Glomerular endothelial cell (primary cell): ENCODE results near the gene ETNPPL. TPM values are rescaled to one million over a fixed set of nuclear protein-coding genes. Genes with fewer than 3 reads are reported as not detected.

Experiments
- DNase-seq: peaks from one replicate; pipeline ENCODE4 v3.0.0-alpha.2; 2011; ENCODE audit warnings: low read depth, low spot score; ENCODE audit errors: extremely low read depth
- total RNA-seq: library from RNA; depleted of rRNA; stranded (reverse); fragments of >200 nt; gene quantifications from 2 replicates; pipeline ENCODE4 v1.2.3, GENCODE V29; 2015

ETNPPL gene
- total RNA-seq, 1 donor from 2014 or later: not detected

- DNase-seq: no peak
Observed at GRCh38 chr4:108702960-108703359, 59.9 kb downstream of the ETNPPL start.

GRCh38 chr4:108700081-108700757 is 62.6 kb downstream of the ETNPPL start:
- no peak for DNase-seq

GRCh38 chr4:108696160-108696559 is 66.7 kb downstream of the ETNPPL start:
- no peak for DNase-seq

- DNase-seq: no peak
Observed at GRCh38 chr4:108695062-108695461, 67.8 kb downstream of the ETNPPL start.

- DNase-seq: no peak
Observed at GRCh38 chr4:108694423-108694822, 68.4 kb downstream of the ETNPPL start.

- no peak for DNase-seq
Observed at GRCh38 chr4:108693819-108694218, 69.0 kb downstream of the ETNPPL start.

- no peak for DNase-seq
Observed at GRCh38 chr4:108693211-108693610, 69.6 kb downstream of the ETNPPL start.

Other genes with a start within 250 kb of the ETNPPL start
- gene RPL34, start 142.5 kb downstream of the ETNPPL start, total RNA-seq: 736 and 1,197 TPM in 2 replicates
- 185 and 194 TPM in 2 replicates for gene OSTC, start 112.5 kb downstream of the ETNPPL start, total RNA-seq